Naive thymus-derived CD4-positive, alpha-beta T cell (primary cell): ENCODE data around the gene WNK4. TPM values are rescaled to one million over a fixed set of nuclear protein-coding genes. Genes with fewer than 3 reads are reported as not detected.

Source experiments
- ATAC-seq: fragments of 150-1000 bp; cut with Tn5 transposase; 2 replicates; pipeline ENCODE4 v1.10.0; 2021; ENCODE audit warnings: mild to moderate bottlenecking, moderate library complexity
- CTCF ChIA-PET: fragments of 350-600 bp; sonication (Branson Sonifier 250); formaldehyde crosslinking; loops from one replicate; lab custom pipeline; 2021; ENCODE audit warnings: antibody characterized with exemption; lab: Charles Lee
- POLR2A ChIA-PET: fragments of 350-600 bp; sonication (Branson Sonifier 250); formaldehyde crosslinking; loops from one replicate; lab custom pipeline; 2021; ENCODE audit warnings: antibody characterized with exemption, inconsistent platforms; lab: Charles Lee
- DNase-seq, 9 donors: peaks; one replicate each; pipeline versions ENCODE4 v3.0.0 to v3.0.0-alpha.2; 2020 to 2022; ENCODE audit warnings: mixed read lengths in 1 of 9
- H3K27ac ChIP-seq: one replicate; pipeline ENCODE4 v1.7.0; 2013; ENCODE audit warnings: mild to moderate bottlenecking, low read depth, low read length, moderate library complexity
- H3K27me3 ChIP-seq, 2 donors: one replicate each; pipeline ENCODE4 v1.7.0; 2013; ENCODE audit warnings: low read length in 2 of 2, mild to moderate bottlenecking in 2 of 2, moderate library complexity in 2 of 2; ENCODE audit not compliant: control insufficient read depth in 2 of 2, insufficient read depth in 2 of 2
- H3K36me3 ChIP-seq, 3 experiments: 1 replicate in 2 of 3; 2 replicates in 1 of 3; pipeline ENCODE4 v1.7.0; 2013; ENCODE audit warnings: low read length in 3 of 3, mild to moderate bottlenecking in 3 of 3, moderate library complexity in 1 of 3; ENCODE audit not compliant: insufficient read depth in 3 of 3, control insufficient read depth in 2 of 3
- H3K4me1 ChIP-seq, 2 donors: one replicate each; pipeline ENCODE4 v1.7.0; 2013; ENCODE audit warnings: low read length in 2 of 2, mild to moderate bottlenecking in 2 of 2, moderate library complexity in 1 of 2; ENCODE audit not compliant: control insufficient read depth in 2 of 2, insufficient read depth in 2 of 2
- H3K4me3 ChIP-seq: 2 replicates; pipeline ENCODE4 v1.7.0; 2013; ENCODE audit warnings: mild to moderate bottlenecking, low read length
- H3K9me3 ChIP-seq, 3 experiments: 1 replicate in 2 of 3; 2 replicates in 1 of 3; pipeline ENCODE4 v1.7.0; 2013; ENCODE audit warnings: low read length in 3 of 3; ENCODE audit not compliant: control insufficient read depth in 2 of 3
- H3K27ac Mint-ChIP-seq, 9 donors: one replicate each; pipeline ENCODE4 v1.8.0; 2020 to 2022; ENCODE audit warnings: mixed read lengths in 9 of 9, mild to moderate bottlenecking in 8 of 9, moderate library complexity in 5 of 9, inconsistent platforms in 2 of 9
- H3K27me3 Mint-ChIP-seq, 5 donors: one replicate each; pipeline ENCODE4 v1.8.0; 2021 to 2022; ENCODE audit warnings: mixed read lengths in 5 of 5, mild to moderate bottlenecking in 1 of 5
- H3K36me3 Mint-ChIP-seq, 5 donors: one replicate each; pipeline ENCODE4 v1.8.0; 2020 to 2022; ENCODE audit warnings: mixed read lengths in 5 of 5, mild to moderate bottlenecking in 3 of 5, inconsistent platforms in 1 of 5
- H3K4me1 Mint-ChIP-seq, 7 donors: one replicate each; pipeline ENCODE4 v1.8.0; 2020 to 2022; ENCODE audit warnings: mixed read lengths in 7 of 7, mild to moderate bottlenecking in 3 of 7, inconsistent platforms in 1 of 7
- H3K4me3 Mint-ChIP-seq, 10 donors: one replicate each; pipeline ENCODE4 v1.8.0; 2020 to 2022; ENCODE audit warnings: mild to moderate bottlenecking in 10 of 10, mixed read lengths in 10 of 10, moderate library complexity in 6 of 10, inconsistent platforms in 2 of 10
- H3K9me3 Mint-ChIP-seq, 11 donors: one replicate each; pipeline ENCODE4 v1.8.0; 2020 to 2022; ENCODE audit warnings: mixed read lengths in 11 of 11, mild to moderate bottlenecking in 4 of 11, inconsistent platforms in 1 of 11, moderate library complexity in 1 of 11
- intact Hi-C, 2 donors: fragments of 100-400 bp; cut with micrococcal nuclease; formaldehyde crosslinking; loops; one replicate each; pipeline ENCODE4 v1.15.1; 2023
- polyA plus RNA-seq, 2 donors: library from polyadenylated mRNA; unstranded; fragments of 300-500 nt; fragmentation: Illumina TruSeq; gene quantifications; one replicate each; pipeline ENCODE4 v1.2.3, GENCODE V29; 2021
- total RNA-seq, 6 experiments: library from RNA in 5 of 6; stranded (reverse) in 5 of 6; gene quantifications; 1 replicate in 5 of 6; 2 replicates in 1 of 6; pipeline ENCODE4 v1.2.3 and lab custom pipeline; 2021 to 2026

Gene WNK4
- total and polyA plus RNA-seq, 7 experiments from 2014 or later = 0.10 to 0.51 (median 0.24) TPM; not detected in 2

GRCh38 chr17:42833767-42834422, 53.5 kb downstream of the WNK4 start:
- H3K4me3 Mint-ChIP-seq = peak overlapping the region; percentile 95 to 98 (median 97)
- ATAC-seq = no peak

GRCh38 chr17:42835732-42836131, 55.3 kb downstream of the WNK4 start:
- peaks cover 5 to 24% (median 18%) of the 10 kb centered on the region in 5 donors for H3K36me3 Mint-ChIP-seq
- DNase-seq = no peak
- H3K4me3 ChIP-seq = no peak overlapping the region
- no peak overlapping the region for H3K27ac ChIP-seq
- peaks cover 22 to 56% (median 23%) of the 10 kb centered on the region in 3 experiments for H3K36me3 ChIP-seq
- peaks cover 0 to 5% (median 0%) of the 10 kb centered on the region in 11 donors for H3K9me3 Mint-ChIP-seq
- no peaks in the 10 kb centered on the region for H3K9me3 ChIP-seq
- H3K27me3 Mint-ChIP-seq = no peaks in the 10 kb centered on the region
- ChIA-PET CTCF (interaction anchor here (0.7 kb wide), 1 partner anchor 20 kb away, joined by 3 read pairs; no protein-coding TSS in a partner anchor), POLR2A (interaction anchor here (0.6 to 3.8 kb wide), 3 partner anchors 12 to 241 kb away, joined by 3 to 40 read pairs (median 4); partner anchors contain the start of genes BECN1 and VPS25)
- peaks cover 11 to 39% (median 33%) of the 10 kb centered on the region in 7 donors for H3K4me1 Mint-ChIP-seq
- H3K4me3 Mint-ChIP-seq = peak overlapping the region in 1 of 10 donors; percentile 16
- H3K27ac Mint-ChIP-seq = peak overlapping the region in 1 of 9 donors; percentile 26
- ATAC-seq = no peak
- peaks cover 10 to 16% of the 10 kb centered on the region in 2 donors for H3K4me1 ChIP-seq
- no peaks in the 10 kb centered on the region for H3K27me3 ChIP-seq
- intact Hi-C loops = no loop called here

More at GRCh38 chr17:42833767-42834422, 53.5 kb downstream of the WNK4 start:
- H3K27ac Mint-ChIP-seq = peak overlapping the region; percentile 97 to 100 (median 99)
- DNase-seq = peak in 1 of 9 donors; percentile 25
- H3K27me3 Mint-ChIP-seq = peaks cover 0 to 4% (median 0%) of the 10 kb centered on the region in 5 donors
- Histone ChIP-seq H3K4me3 (peak overlapping the region; percentile 100), H3K36me3 (peaks cover 13 to 39% (median 16%) of the 10 kb centered on the region in 3 experiments), H3K27ac (peak overlapping the region; percentile 98), H3K9me3 (no peaks in the 10 kb centered on the region), H3K4me1 (peaks cover 10 to 16% of the 10 kb centered on the region in 2 donors), H3K27me3 (no peaks in the 10 kb centered on the region)
- intact Hi-C loops = loop anchor here (1.0 to 2.0 kb wide), 5 partner anchors 10 to 337 kb away; partner anchors contain the start of genes BECN1 (in 2 of the 2), RPL27 (in 2 of the 2), NBR1 (in 1 of the 2) and PTGES3L (in 1 of the 2)
- peaks cover 11 to 40% (median 33%) of the 10 kb centered on the region in 7 donors for H3K4me1 Mint-ChIP-seq
- peaks cover 4 to 17% (median 13%) of the 10 kb centered on the region in 5 donors for H3K36me3 Mint-ChIP-seq
- ChIA-PET POLR2A (interaction anchor here (0.8 to 3.8 kb wide), 7 partner anchors 10 to 527 kb away, joined by 3 to 40 read pairs (median 6); partner anchors contain the start of genes BECN1, COA3, RPL27 and VPS25), CTCF (interaction anchor here (0.6 to 1.5 kb wide), 3 partner anchors 10 to 295 kb away, joined by 3 to 5 read pairs (median 4); partner anchors contain the start of genes AOC2 and BECN1)
- peaks cover 0 to 5% (median 0%) of the 10 kb centered on the region in 11 donors for H3K9me3 Mint-ChIP-seq

- CTCF ChIA-PET = no interaction called here
- Mint-ChIP-seq H3K27me3 (no peaks in the 10 kb centered on the region), H3K4me3 (no peak overlapping the region), H3K4me1 (peaks cover 0 to 8% (median 6%) of the 10 kb centered on the region in 7 donors), H3K27ac (peak overlapping the region in 1 of 9 donors; percentile 29), H3K9me3 (peaks cover 0 to 2% (median 0%) of the 10 kb centered on the region in 11 donors), H3K36me3 (peaks cover 10 to 41% (median 25%) of the 10 kb centered on the region in 5 donors)
- Histone ChIP-seq H3K4me3 (no peak overlapping the region), H3K27ac (no peak overlapping the region), H3K36me3 (peaks cover 37 to 86% (median 41%) of the 10 kb centered on the region in 3 experiments), H3K9me3 (no peaks in the 10 kb centered on the region), H3K27me3 (no peaks in the 10 kb centered on the region), H3K4me1 (no peaks in the 10 kb centered on the region)
- intact Hi-C loops = no loop called here
- ATAC-seq = no peak
- POLR2A ChIA-PET = no interaction called here
- DNase-seq = no peak
Observed at GRCh38 chr17:42841975-42842685, 61.7 kb downstream of the WNK4 start.

- intact Hi-C loops = no loop called here
Observed at GRCh38 chr17:42843358-42843934, 63.0 kb downstream of the WNK4 start.

GRCh38 chr17:42844271-42844670, 63.9 kb downstream of the WNK4 start, which contains the start of gene AOC2:
TSS of gene AOC2 (plus strand) at chr17:42844580. CDS start at chr17:42844627, 47 bp downstream.
- DNase-seq = no peak
- peaks cover 0 to 8% (median 0%) of the 10 kb centered on the region in 7 donors for H3K4me1 Mint-ChIP-seq
- no peaks in the 10 kb centered on the region for H3K27me3 Mint-ChIP-seq
- peaks cover 0 to 2% (median 0%) of the 10 kb centered on the region in 11 donors for H3K9me3 Mint-ChIP-seq
- Histone ChIP-seq H3K27me3 (no peaks in the 10 kb centered on the region), H3K36me3 (peaks cover 20 to 65% (median 21%) of the 10 kb centered on the region in 3 experiments), H3K27ac (no peak within 1 kb of the TSS), H3K4me1 (no peaks in the 10 kb centered on the region), H3K9me3 (no peaks in the 10 kb centered on the region), H3K4me3 (no peak within 1 kb of the TSS)
- no peak within 1 kb of the TSS for H3K4me3 Mint-ChIP-seq
- no peak for ATAC-seq
- intact Hi-C loops = no loop called here
- H3K27ac Mint-ChIP-seq = peak within 1 kb of the TSS in 1 of 9 donors; percentile 33
- ChIA-PET POLR2A (no interaction called here), CTCF (interaction anchor here (1.0 to 1.4 kb wide), 3 partner anchors 11 to 495 kb away, joined by 3 to 4 read pairs (median 3); partner anchors contain the start of gene PSME3)
- H3K36me3 Mint-ChIP-seq = peaks cover 2 to 28% (median 12%) of the 10 kb centered on the region in 5 donors

More at GRCh38 chr17:42843358-42843934, 63.0 kb downstream of the WNK4 start:
- ChIA-PET POLR2A (interaction anchor here (0.8 to 1.1 kb wide), 2 partner anchors 69 to 155 kb away, joined by 3 to 4 read pairs; partner anchors contain the start of gene RPL27), CTCF (interaction anchor here (0.6 to 1.2 kb wide), 2 partner anchors 19 to 154 kb away, joined by 3 to 4 read pairs; partner anchors contain the start of gene RPL27)
- Histone ChIP-seq H3K36me3 (peaks cover 28 to 73% (median 29%) of the 10 kb centered on the region in 3 experiments), H3K4me3 (no peak overlapping the region), H3K4me1 (no peaks in the 10 kb centered on the region), H3K9me3 (no peaks in the 10 kb centered on the region), H3K27me3 (no peaks in the 10 kb centered on the region), H3K27ac (no peak overlapping the region)
- H3K27ac Mint-ChIP-seq = peak overlapping the region in 1 of 9 donors; percentile 33
- peaks cover 9 to 36% (median 19%) of the 10 kb centered on the region in 5 donors for H3K36me3 Mint-ChIP-seq
- peaks cover 0 to 2% (median 0%) of the 10 kb centered on the region in 11 donors for H3K9me3 Mint-ChIP-seq
- ATAC-seq = peak; percentile 46
- DNase-seq = peak in 4 of 9 donors; percentile 7 to 33 (median 18)
- no peaks in the 10 kb centered on the region for H3K27me3 Mint-ChIP-seq
- H3K4me1 Mint-ChIP-seq = peaks cover 0 to 8% (median 0%) of the 10 kb centered on the region in 7 donors
- no peak overlapping the region for H3K4me3 Mint-ChIP-seq
